GM18519 (cell line): ENCODE measurements around the gene PHKB.
"Not testable (repeated sequence)": the region's sequence is repeated elsewhere in the genome, so short reads cannot be mapped to it uniquely, and the experiment has no call there.

ENCODE experiments used
- ATAC-seq: cut with Tn5 transposase; IDR thresholded peaks from one replicate; pipeline ENCODE4 v1.9.1; 2021; ENCODE audit warnings: mild to moderate bottlenecking, moderate library complexity; ENCODE audit not compliant: unreplicated experiment, low FRiP score

PHKB gene

DNA sequence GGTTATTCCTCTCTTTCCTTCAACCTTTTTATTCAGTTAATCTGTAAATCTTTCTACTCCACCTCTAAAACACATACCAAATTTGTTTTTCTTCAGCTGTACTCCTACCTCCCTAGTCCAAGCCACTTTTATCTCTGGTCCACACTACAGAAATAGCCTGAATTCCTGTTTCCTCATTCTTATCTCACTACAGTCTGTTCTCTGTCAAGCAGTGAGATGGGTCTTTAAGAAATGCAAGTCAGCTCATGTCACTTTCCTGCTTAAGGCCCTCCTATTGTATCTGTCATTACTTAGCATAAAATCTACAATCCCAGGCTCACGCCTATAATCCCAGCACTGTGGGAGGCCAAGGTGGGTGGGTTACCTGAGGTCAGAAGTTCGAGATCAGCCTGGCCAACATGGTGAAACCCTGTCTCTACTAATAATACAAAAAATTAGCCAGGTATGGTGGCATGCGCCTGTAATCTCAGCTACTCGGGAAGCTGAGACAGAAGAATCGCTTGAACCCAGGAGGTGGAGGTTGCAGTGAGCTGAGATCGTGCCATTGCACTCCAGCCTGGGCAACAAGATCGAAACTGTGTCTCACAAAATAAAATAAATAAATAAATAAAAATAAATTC, 7.0 kb downstream of the PHKB start:
- not testable (repeated sequence) for ATAC-seq

DNA sequence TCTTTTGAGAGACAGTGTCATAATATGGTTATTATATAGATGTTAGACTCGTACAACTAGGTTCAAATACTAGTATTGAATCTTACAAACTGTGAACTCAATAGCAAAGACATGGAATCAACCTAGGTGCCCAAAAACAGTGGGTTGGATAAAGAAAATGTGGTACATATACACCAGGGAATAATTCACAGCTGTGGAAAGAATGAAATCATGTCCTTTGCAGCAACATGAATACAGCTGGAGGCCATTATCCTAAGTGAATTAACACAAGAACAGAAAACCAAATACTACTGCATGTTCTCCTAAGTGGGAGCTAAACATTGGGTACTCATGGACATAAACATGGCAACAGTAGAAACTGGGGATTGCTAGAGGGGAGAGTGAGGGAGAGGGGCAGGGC, 8.1 kb downstream of the PHKB start:
- no peak for ATAC-seq

GRCh38 chr16:47470211-47470610, 9.1 kb downstream of the PHKB start:
- ATAC-seq = no peak

DNA sequence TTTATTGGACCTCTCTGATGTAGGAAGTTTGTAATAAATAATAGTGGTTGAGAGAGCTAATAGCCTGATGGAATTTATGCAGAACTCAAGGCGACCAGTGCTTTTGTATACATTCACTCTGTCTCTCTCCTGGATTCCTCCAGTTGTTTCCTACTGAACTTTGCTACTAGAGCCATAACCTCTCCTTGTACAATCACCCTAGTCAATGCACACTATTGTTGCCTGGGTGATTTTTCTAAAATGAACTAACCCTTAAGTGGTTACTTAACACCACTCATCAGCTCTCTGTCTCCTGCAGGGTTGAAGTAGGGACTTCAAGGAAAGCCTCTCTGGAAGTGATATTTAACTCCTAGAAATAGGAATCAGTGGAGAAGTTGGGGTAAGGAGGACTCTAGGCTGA, 9.7 kb downstream of the PHKB start:
- no peak for ATAC-seq

GRCh38 chr16:47473004-47473403, 11.9 kb downstream of the PHKB start:
- not testable (repeated sequence) for ATAC-seq

- ATAC-seq = no peak
Observed at GRCh38 chr16:47473792-47474191, 12.7 kb downstream of the PHKB start.

DNA sequence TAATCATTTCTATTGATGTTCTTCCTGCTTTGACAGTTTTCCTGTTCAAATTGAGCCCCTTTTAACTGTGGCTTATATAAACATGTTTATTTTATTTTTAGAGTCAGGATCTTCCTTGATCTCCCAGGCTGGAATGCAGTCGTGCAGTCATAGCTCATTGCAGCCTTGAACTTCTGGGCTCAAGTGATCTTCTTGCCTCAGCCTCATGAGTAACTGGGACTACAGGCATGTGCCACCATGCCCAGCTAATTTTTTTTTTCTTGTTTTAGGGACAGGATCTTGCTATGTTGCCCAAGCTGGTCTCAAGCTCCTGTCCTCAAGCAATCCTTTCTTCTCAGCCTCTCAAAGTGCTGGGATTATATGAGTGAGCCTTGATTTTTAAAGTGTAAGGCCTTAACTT, 14.7 kb downstream of the PHKB start:
- ATAC-seq = no peak

- no peak for ATAC-seq
Observed at GRCh38 chr16:47476654-47477345, 15.7 kb downstream of the PHKB start.

DNA sequence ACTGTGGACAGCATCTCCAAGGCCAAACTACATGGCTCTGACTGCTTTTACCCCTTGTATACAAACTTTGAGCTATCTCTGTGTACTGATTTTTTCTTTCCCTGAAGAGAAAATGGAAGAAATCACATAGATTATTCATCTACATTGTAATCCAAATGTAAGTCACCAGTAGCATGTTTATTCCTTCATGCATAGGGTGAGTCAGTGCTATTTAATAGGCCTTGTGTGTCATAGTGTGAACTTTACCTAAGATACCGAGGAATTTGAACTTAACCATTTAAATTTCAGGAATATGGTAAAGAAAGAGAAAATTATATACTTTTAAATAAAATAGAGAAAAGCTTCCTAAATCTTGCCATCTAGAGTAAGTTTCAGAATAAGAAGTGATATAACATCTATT, 16.5 kb downstream of the PHKB start:
- no peak for ATAC-seq

DNA sequence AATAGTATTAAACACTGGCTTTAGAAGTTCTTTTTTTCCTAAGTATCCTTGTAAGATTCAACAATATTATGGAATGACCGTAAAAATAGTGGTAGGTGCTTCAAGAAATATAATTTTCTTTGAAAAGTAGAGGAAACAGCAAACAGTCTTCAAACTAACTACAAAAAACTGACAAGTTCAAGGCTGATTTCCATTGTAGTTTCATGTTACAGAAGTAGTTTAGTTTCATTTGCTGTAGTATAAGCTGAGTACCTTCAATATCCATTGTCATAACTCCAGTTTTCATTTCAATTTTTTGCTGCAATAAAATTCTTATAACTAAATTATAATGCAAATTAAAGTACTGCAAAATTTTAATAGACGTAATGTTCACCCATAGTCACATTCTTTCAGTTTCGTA, 19.3 kb downstream of the PHKB start:
- ATAC-seq = no peak

DNA sequence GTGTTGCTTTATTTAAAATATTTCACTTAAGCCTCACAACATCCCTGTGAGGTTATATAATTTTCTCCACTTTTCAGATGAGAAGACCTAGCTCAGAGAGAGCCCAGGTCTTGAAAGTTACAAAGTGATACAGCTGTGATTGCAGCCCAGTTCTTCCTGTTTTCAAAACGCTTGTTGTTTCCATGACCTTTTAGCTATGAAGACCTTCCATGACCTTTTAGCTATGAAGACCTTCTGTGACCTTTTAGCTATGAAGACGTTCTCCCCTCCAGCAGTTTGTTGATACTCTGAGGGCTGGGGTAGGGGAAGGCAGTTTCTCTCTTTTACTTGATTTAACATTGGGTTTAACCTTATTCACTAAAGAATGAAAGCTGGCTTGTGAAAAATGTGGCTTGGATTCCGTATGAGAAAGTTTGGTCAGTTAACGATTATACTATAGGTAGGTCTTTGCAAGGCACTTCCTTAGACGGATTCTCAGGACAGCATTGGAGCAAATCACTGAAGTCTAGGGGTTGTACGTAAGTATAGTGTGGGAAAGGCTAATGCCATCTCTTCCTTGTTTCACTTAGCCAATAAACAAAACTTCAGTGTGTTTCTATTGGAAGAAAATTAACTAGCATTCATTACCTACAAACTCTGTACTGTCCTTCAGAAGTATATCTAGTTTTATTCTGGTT, 20.7 kb downstream of the PHKB start:
- no peak for ATAC-seq

GRCh38 chr16:47483616-47484015, 22.5 kb downstream of the PHKB start:
- ATAC-seq = no peak

- ATAC-seq = no peak
Observed at GRCh38 chr16:47486856-47487255, 25.7 kb downstream of the PHKB start.

- ATAC-seq = no peak
Observed at GRCh38 chr16:47488051-47488450, 26.9 kb downstream of the PHKB start.

DNA sequence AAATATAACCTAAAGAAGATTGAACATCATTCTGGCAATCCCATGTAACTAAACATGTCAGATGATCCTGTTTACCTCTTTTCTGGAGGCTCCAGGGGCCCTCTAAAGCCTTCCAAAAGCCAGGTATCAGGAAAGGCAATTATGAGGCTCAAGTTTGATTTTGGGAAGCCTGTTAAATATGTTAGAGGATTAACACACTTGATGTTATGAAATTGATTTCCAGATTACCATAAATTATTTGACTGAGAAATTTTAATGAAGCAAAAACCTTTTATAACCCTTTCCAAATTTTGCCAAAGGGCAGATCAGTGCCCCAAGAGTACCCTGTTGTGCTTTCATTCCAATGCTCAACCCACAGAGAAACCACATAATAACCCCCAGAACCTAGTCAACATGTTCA, 29.3 kb downstream of the PHKB start:
- ATAC-seq = no peak

DNA sequence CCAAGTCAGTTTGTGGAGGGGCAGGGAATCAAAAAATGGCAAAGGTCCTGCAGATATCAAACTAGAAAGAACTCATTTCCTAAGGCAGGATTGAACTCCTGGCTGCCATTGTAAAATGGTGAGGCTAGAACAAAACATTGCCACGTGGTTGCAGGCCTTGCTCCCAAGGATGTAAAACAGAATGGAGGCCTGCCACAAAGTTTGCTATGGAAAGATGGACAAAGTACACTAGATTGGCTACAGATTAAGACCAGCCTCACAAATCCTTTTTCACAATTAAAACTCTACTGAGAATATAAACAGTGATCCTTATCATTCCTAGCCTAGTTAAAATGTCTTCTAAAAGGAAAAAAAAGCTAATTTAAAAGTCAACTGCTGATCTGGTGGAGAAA, 30.9 kb downstream of the PHKB start:
- no peak for ATAC-seq

DNA sequence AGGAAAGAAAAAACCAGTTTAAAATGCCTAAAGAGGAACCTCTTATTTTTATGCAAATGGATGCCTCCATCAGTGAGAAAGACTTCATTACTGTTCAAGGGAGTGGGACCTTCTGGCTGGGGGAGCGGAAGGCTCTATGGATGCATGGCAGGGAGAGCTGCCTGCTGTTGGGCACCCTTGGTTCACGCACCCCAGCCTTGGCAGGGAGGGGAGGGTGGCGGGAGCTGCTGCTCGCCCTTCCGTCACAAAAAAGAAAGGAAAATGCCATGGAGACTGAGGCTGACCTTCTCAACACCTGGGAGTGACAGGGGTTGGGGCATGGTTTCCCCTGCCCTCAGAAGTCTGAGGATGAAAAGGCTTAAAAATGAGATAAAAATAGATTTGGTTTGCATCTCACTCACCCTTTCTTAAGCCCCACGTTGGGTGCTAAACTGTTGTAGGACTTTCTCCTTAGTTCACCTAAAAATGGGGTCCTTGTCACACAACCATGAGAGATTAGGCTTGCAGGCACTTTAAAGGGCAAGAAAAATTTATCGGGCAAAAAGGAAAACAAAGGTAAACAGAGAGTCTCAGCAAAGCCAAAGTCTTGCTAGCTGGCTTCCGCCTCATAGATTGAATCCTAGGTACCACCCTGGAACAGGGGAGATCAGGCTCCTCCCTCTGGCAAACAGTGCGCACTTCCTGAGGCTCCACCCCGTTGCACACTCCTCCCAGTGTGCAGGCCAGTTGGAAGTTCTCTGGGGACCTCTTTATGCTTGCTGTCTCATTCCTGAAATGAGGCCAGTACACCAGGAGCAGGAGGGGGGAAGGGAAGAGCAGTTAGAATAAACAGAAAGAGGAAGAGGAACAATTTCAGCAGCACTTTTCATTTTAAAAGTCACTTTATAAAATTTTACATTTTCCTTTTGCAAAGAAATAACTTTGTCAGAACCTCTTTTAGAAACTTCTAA, 31.6 kb downstream of the PHKB start:
- ATAC-seq = peak; percentile 56

DNA sequence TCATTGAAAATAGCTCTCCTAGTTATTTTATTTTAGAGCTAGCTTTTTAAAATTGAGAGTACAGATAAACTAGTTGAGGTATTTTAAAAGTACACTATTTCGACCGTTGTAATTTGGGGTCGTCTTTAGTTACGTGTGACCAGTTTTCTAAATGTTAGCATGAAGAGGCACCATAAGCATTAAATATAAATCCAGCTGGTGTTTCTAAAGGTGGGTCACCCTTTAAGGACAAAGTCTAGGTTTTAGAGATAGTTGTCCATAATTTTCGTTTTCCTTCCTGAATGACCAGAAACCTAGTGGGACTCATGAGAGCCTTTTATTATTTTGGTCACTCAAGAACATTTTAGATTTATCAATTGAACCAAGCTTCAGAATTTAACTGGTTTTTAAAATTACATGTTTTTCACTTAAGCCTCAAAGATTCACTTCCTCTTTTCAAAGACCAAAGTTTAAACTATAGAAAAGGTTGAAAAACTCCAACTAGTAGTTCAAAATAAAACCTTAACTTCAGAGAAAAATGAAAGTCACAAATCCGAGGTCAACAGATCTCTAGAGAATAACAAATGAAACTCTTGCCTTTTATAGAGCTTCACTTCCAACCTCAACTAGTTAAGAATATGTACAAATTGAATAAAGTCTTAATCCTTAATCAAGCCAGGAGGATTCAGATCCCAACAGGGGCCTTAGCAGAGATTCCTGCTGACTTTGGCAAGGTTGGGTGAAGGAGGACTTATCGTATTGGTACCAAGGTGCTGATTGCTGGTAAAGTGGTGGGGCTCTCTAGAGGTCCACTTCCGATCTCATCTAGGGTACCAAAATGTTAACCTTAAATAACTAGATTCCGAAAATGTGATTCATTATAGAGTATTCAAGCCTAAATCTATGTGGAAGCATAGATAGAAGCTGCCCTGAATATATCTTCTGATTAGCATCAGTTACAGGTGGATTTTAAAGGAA, 32.5 kb downstream of the PHKB start:
- ATAC-seq = peak; percentile 35

DNA sequence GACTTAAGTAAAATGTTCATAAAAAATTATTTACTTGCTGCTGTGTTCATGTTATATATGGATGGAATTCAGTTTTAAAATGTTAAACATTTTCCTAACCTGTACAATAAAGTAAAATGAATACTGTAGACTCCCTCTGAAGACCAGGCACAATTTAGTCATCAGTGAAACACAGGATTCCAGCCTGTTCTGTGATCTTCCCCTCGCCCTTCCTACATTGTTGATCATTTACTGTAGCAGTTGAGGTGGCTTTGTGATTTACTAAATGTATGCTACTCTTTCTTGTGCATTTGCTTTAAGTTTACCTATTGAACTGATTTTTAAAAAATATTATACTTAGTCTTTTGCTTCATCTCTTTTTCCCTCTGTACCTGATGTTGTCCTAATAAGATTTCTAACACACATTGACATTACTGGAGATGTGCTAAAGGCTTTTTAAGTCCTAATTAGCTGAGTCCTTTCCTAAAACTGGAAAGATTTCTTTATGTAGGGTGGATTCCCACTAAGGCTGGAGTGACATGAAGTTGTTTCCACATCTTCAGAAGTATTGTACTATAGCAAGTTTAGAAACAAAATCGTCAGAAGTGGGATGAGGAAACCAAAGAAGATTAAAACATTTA, 38.1 kb downstream of the PHKB start:
- no peak for ATAC-seq
